ENCODE results near the gene OGT. TPM values are rescaled to one million over a fixed set of nuclear protein-coding genes. Genes with fewer than 3 reads are reported as not detected.

The OGT gene
- total RNA-seq, result 117 and 120 TPM in 2 replicates
- polyA plus RNA-seq, result 36.8 and 46.5 TPM in 2 replicates

GRCh38 chrX:71532753-71533425 is at the start of gene OGT:
TSS of gene OGT (plus strand) at chrX:71533104. CDS start at chrX:71533300, 196 bp downstream.
- H3K27ac ChIP-seq, result peak within 1 kb of the TSS; percentile 93
- H3K9me2 ChIP-seq (replicated peaks; ENCODE audit: insufficient read depth), result no peaks in the 10 kb centered on the region
- H2AFZ ChIP-seq, result peak within 1 kb of the TSS; percentile 58
- 50% methylated on average over 47 of the region's 47 CpGs for WGBS (ENCODE audit: low lambda C conversion rate, missing lambda C conversion rate)
- H3K4me1 ChIP-seq (ENCODE audit: insufficient read depth), result peaks cover 3% of the 10 kb centered on the region
- no peaks in the 10 kb centered on the region for H3K27me3 ChIP-seq
- peaks cover 52% of the 10 kb centered on the region for H3K79me2 ChIP-seq
- TF ChIP-seq EZH2phosphoT487 (IDR thresholded peaks at IDR 0.05; ENCODE audit: low read depth, severe bottlenecking, unreplicated experiment) (no peak), CTCF (IDR thresholded peaks at IDR 0.05; ENCODE audit: poor library complexity) (no peak), EZH2 (IDR thresholded peaks at IDR 0.05; ENCODE audit: borderline replicate concordance) (no peak)
- peak within 1 kb of the TSS; percentile 77 for H3K4me2 ChIP-seq
- H3K4me3 ChIP-seq, result peak within 1 kb of the TSS; percentile 67
- H3K9me3 ChIP-seq (ENCODE audit: low read depth), result no peaks in the 10 kb centered on the region
- DNase-seq (ENCODE audit: low spot score), result peak; percentile 94
- no peaks in the 10 kb centered on the region for H3K36me3 ChIP-seq (replicated peaks; ENCODE audit: insufficient read depth, low read depth)
- H4K20me1 ChIP-seq (ENCODE audit: insufficient read depth, poor library complexity, severe bottlenecking), result peaks cover 36% of the 10 kb centered on the region

GRCh38 chrX:71487814-71488213 is 45.1 kb upstream of the OGT start:
- Histone ChIP-seq H3K4me2 (no peak overlapping the region), H4K20me1 (ENCODE audit: insufficient read depth, poor library complexity, severe bottlenecking) (no peaks in the 10 kb centered on the region), H3K36me3 (replicated peaks; ENCODE audit: insufficient read depth, low read depth) (no peaks in the 10 kb centered on the region), H3K27ac (no peak overlapping the region), H3K4me1 (ENCODE audit: insufficient read depth) (no peaks in the 10 kb centered on the region), H2AFZ (no peak overlapping the region), H3K9me2 (replicated peaks; ENCODE audit: insufficient read depth) (no peaks in the 10 kb centered on the region), H3K79me2 (no peaks in the 10 kb centered on the region), H3K4me3 (no peak overlapping the region), H3K9me3 (ENCODE audit: low read depth) (no peaks in the 10 kb centered on the region), H3K27me3 (no peaks in the 10 kb centered on the region)
- TF ChIP-seq CTCF (IDR thresholded peaks at IDR 0.05; ENCODE audit: poor library complexity) (no peak), EZH2 (IDR thresholded peaks at IDR 0.05; ENCODE audit: borderline replicate concordance) (no peak), EZH2phosphoT487 (IDR thresholded peaks at IDR 0.05; ENCODE audit: low read depth, severe bottlenecking, unreplicated experiment) (no peak)
- DNase-seq (ENCODE audit: low spot score), result no peak

GRCh38 chrX:71489540-71489939 is 43.4 kb upstream of the OGT start:
- Histone ChIP-seq H3K36me3 (replicated peaks; ENCODE audit: insufficient read depth, low read depth) (no peaks in the 10 kb centered on the region), H3K27me3 (no peaks in the 10 kb centered on the region), H3K4me1 (ENCODE audit: insufficient read depth) (no peaks in the 10 kb centered on the region), H3K4me3 (no peak overlapping the region), H3K4me2 (no peak overlapping the region), H3K9me3 (ENCODE audit: low read depth) (no peaks in the 10 kb centered on the region), H4K20me1 (ENCODE audit: insufficient read depth, poor library complexity, severe bottlenecking) (no peaks in the 10 kb centered on the region), H3K27ac (no peak overlapping the region), H3K9me2 (replicated peaks; ENCODE audit: insufficient read depth) (no peaks in the 10 kb centered on the region), H2AFZ (no peak overlapping the region), H3K79me2 (no peaks in the 10 kb centered on the region)
- WGBS (ENCODE audit: low lambda C conversion rate, missing lambda C conversion rate), result 80% methylated on average over 5 of the region's 5 CpGs
- no peak for DNase-seq (ENCODE audit: low spot score)
- TF ChIP-seq EZH2phosphoT487 (IDR thresholded peaks at IDR 0.05; ENCODE audit: low read depth, severe bottlenecking, unreplicated experiment) (no peak), EZH2 (IDR thresholded peaks at IDR 0.05; ENCODE audit: borderline replicate concordance) (no peak), CTCF (IDR thresholded peaks at IDR 0.05; ENCODE audit: poor library complexity) (no peak)
